Right lobe of liver (tissue), 4 donors: ENCODE data around the gene SMARCA5.

Source experiments
- CTCF ChIP-seq, 4 donors: fragments of 200-600 bp in 3 of 4; fragments of 450-650 bp in 1 of 4; IDR thresholded peaks; one replicate each; pipeline versions ENCODE4 v1.5.1 to v1.8.0; 2016 to 2022; ENCODE audit warnings: antibody characterized with exemption in 4 of 4, mild to moderate bottlenecking in 2 of 4
- POLR2A ChIP-seq: fragments of 450-650 bp; IDR thresholded peaks from one replicate; pipeline ENCODE4 v1.6.1; 2017; ENCODE audit warnings: antibody characterized with exemption, mild to moderate bottlenecking
- donor health status: DM: no; HTN: no; CAD: no.
- donor health status: DM: no; HTN: no; CAD: no.
- donor health status: DM: no; HTN: yes; CAD: no.

- TF ChIP-seq CTCF (IDR thresholded peaks at IDR 0.05) (no peak), POLR2A (no peak)
Measured at GRCh38 chr4:143587703-143588102, 74.2 kb downstream of the SMARCA5 start.
